HepG2 (cell line): Measurements from ENCODE around the gene CAPN3. TPM values are rescaled to one million over a fixed set of nuclear protein-coding genes. Genes with fewer than 3 reads are reported as not detected.

Experiments
- ATAC-seq: fragments of 200-7000 bp; cut with Tn5 transposase; 3 replicates; pipeline ENCODE4 v1.9.1; 2020; ENCODE audit warnings: mild to moderate bottlenecking, moderate library complexity
- BruUV-seq: library from RNA; stranded (reverse); fragments of 400-500 nt; replicated peaks from 2 replicates; lab custom pipeline; 2021; lab: Mats Ljungman, UMichigan
- CTCF ChIA-PET: fragments of 300-600 bp; formaldehyde crosslinking; extraction: SDS; loops from one replicate; lab custom pipeline; 2021; ENCODE audit warnings: low total read pairs, inconsistent platforms, low intra/inter-chr PET ratio; lab: Yijun Ruan, JAX
- POLR2A ChIA-PET: fragments of 350-600 bp; sonication (Branson Sonifier 250); formaldehyde crosslinking; loops from one replicate; lab custom pipeline; 2020; ENCODE audit warnings: antibody characterized with exemption, inconsistent platforms; lab: Yijun Ruan, JAX
- DNase-seq: peaks from one replicate; pipeline ENCODE4 v3.0.0-alpha.2; 2015; ENCODE audit warnings: low spot score
- FAIRE-seq: peaks from 3 replicates; lab custom pipeline; 2011; peaks lifted over from hg19 to GRCh38; lab: Jason Lieb, UNC
- H2AFZ ChIP-seq: one replicate; pipeline ENCODE4 v1.6.1; 2011; ENCODE audit warnings: low read length, inconsistent platforms
- H3K27ac ChIP-seq: fragments of 300-600 bp; 3 replicates; pipeline ENCODE4 v1.8.0; 2011; ENCODE audit warnings: mixed run types, mild to moderate bottlenecking, mixed read lengths, low read length, inconsistent platforms; ENCODE audit not compliant: insufficient read depth; ENCODE audit errors: extremely low read length
- H3K27me3 ChIP-seq, 2 experiments: fragments of 200-600 bp in 1 of 2; 2 replicates in 1 of 2; 3 replicates in 1 of 2; pipeline versions ENCODE4 v1.6.0 to v1.8.0; 2011; ENCODE audit warnings: low read length in 2 of 2, mild to moderate bottlenecking in 2 of 2, moderate library complexity in 2 of 2, inconsistent platforms in 1 of 2; ENCODE audit not compliant: insufficient read depth in 2 of 2, control insufficient read depth in 1 of 2
- H3K36me3 ChIP-seq, 2 experiments: fragments of 200-600 bp in 1 of 2; replicated peaks in 1 of 2; 2 replicates in 1 of 2; 3 replicates in 1 of 2; pipeline versions ENCODE4 v1.5.1 to v1.8.0; 2011; ENCODE audit warnings: low read length in 2 of 2, inconsistent platforms in 1 of 2; ENCODE audit not compliant: insufficient read depth in 2 of 2, control insufficient read depth in 1 of 2
- H3K4me1 ChIP-seq: 2 replicates; pipeline ENCODE4 v1.5.1; 2012; ENCODE audit warnings: low read length, inconsistent platforms; ENCODE audit not compliant: insufficient read depth
- H3K4me2 ChIP-seq: 2 replicates; pipeline ENCODE4 v1.6.0; 2011; ENCODE audit warnings: low read depth, low read length, inconsistent platforms
- H3K4me3 ChIP-seq, 3 experiments: fragments of 200-600 bp in 1 of 3; sonication (generic), shearing (Covaris generic) in 1 of 3; replicated peaks in 1 of 3; 2 replicates each; pipeline ENCODE4 v1.5.1; 2011 to 2016; ENCODE audit warnings: low read length in 3 of 3, inconsistent platforms in 2 of 3, low read depth in 2 of 3, mild to moderate bottlenecking in 2 of 3, control low read depth in 1 of 3, mixed read lengths in 1 of 3; ENCODE audit not compliant: insufficient read depth in 1 of 3
- H3K79me2 ChIP-seq: one replicate; pipeline ENCODE4 v1.6.1; 2011; ENCODE audit warnings: low read length, inconsistent platforms; ENCODE audit not compliant: insufficient read depth
- H3K9ac ChIP-seq: 2 replicates; pipeline ENCODE4 v1.6.0; 2011; ENCODE audit warnings: mild to moderate bottlenecking, low read depth, low read length, inconsistent platforms; ENCODE audit not compliant: insufficient read depth
- H3K9me3 ChIP-seq: 2 replicates; pipeline ENCODE4 v1.5.1; 2012; ENCODE audit warnings: mild to moderate bottlenecking, low read length
- H4K20me1 ChIP-seq: 2 replicates; pipeline ENCODE4 v1.6.0; 2011; ENCODE audit warnings: inconsistent platforms, mild to moderate bottlenecking, low read length, moderate library complexity; ENCODE audit not compliant: insufficient read depth
- ESRRA ChIP-seq: sonication (generic); formaldehyde crosslinking; IDR thresholded peaks from 2 replicates; pipeline ENCODE4 v1.5.1; 2020; ENCODE audit warnings: mild to moderate bottlenecking, low read depth, missing genetic modification reagents
- GPN1 ChIP-seq: sonication (generic); formaldehyde crosslinking; IDR thresholded peaks from 2 replicates; pipeline ENCODE4 v1.5.1; 2020; ENCODE audit warnings: missing genetic modification reagents, borderline replicate concordance
- HMGA1 ChIP-seq: sonication (generic); formaldehyde crosslinking; conservative IDR thresholded peaks from 2 replicates; pipeline ENCODE4 v1.4.0; 2020; ENCODE audit warnings: missing genetic modification reagents
- KMT2B ChIP-seq: IDR thresholded peaks from 2 replicates; pipeline ENCODE4 v1.6.1; 2016; ENCODE audit warnings: missing genetic modification reagents, missing compliant biosample characterization
- MEF2D ChIP-seq: sonication (generic); formaldehyde crosslinking; IDR thresholded peaks from 2 replicates; pipeline ENCODE4 v1.5.1; 2020; ENCODE audit warnings: mild to moderate bottlenecking, missing genetic modification reagents
- NONO ChIP-seq, 2 experiments: fragments of 450-650 bp in 1 of 2; sonication (generic) in 1 of 2; formaldehyde crosslinking in 1 of 2; IDR thresholded peaks in 1 of 2; conservative IDR thresholded peaks in 1 of 2; 2 replicates each; pipeline versions ENCODE4 v1.6.1 to v1.8.0; 2017 to 2022; ENCODE audit warnings: mild to moderate bottlenecking in 1 of 2, missing genetic modification reagents in 1 of 2, moderate library complexity in 1 of 2
- NPAS2 ChIP-seq: sonication (generic); formaldehyde crosslinking; IDR thresholded peaks from 2 replicates; pipeline ENCODE4 v1.8.0; 2022; ENCODE audit warnings: mild to moderate bottlenecking, missing genetic modification reagents, borderline replicate concordance
- POLR2A ChIP-seq, 2 experiments: IDR thresholded peaks; 2 replicates each; pipeline ENCODE4 v1.6.1; 2011; ENCODE audit warnings: low read depth in 2 of 2, low read length in 2 of 2, mild to moderate bottlenecking in 1 of 2, moderate library complexity in 1 of 2; ENCODE audit not compliant: insufficient read depth in 1 of 2
- PRPF4 ChIP-seq: fragments of 200-400 bp; formaldehyde crosslinking; IDR thresholded peaks from 2 replicates; pipeline ENCODE4 v1.6.1; 2016; ENCODE audit warnings: low read length, low read depth; ENCODE audit not compliant: poor library complexity, severe bottlenecking
- STAT5B ChIP-seq: sonication (generic); formaldehyde crosslinking; IDR thresholded peaks from 2 replicates; pipeline ENCODE4 v1.4.0; 2020; ENCODE audit warnings: missing genetic modification reagents
- ZBTB3 ChIP-seq: sonication (generic); formaldehyde crosslinking; IDR thresholded peaks from 2 replicates; pipeline ENCODE4 v1.4.0; 2020; ENCODE audit warnings: low read depth, mild to moderate bottlenecking, moderate library complexity, missing genetic modification reagents, borderline replicate concordance
- ZNF34 ChIP-seq: sonication (generic); formaldehyde crosslinking; IDR thresholded peaks from 2 replicates; pipeline ENCODE4 v1.4.0; 2020; ENCODE audit warnings: mild to moderate bottlenecking, missing genetic modification reagents, borderline replicate concordance
- ZNF513 ChIP-seq: sonication (generic); formaldehyde crosslinking; conservative IDR thresholded peaks from 2 replicates; pipeline ENCODE4 v1.5.0; 2020; ENCODE audit warnings: missing genetic modification reagents
- ZNF879 ChIP-seq: sonication (generic); formaldehyde crosslinking; IDR thresholded peaks from 2 replicates; pipeline ENCODE4 v1.8.1; 2023; ENCODE audit warnings: missing genetic modification reagents
- in situ Hi-C: cut with HindIII; loops from 2 replicates; pipeline ENCODE4 v1.10.0; 2017; ENCODE audit warnings: low pct_unique_long_range_greater_than_20kb; ENCODE audit not compliant: extremely low pct_ligation_motif_present
- intact Hi-C: fragments of 100-400 bp; cut with micrococcal nuclease; formaldehyde crosslinking; loops from one replicate; pipeline ENCODE4 v1.10.0; 2022; ENCODE audit not compliant: unreplicated experiment
- polyA plus RNA-seq, 8 experiments: library from polyadenylated mRNA; depleted of rRNA in 3 of 8; stranded (reverse) in 7 of 8; unstranded in 1 of 8; fragments of >200 nt; fragmentation: Illumina TruSeq in 4 of 8; extraction: Trizol in 4 of 8; gene quantifications; 2 replicates each; pipeline versions ENCODE4 v1.2.1 to v1.2.3, GENCODE V29; 2011 to 2016; ENCODE audit warnings: low read depth in 4 of 8, missing spikeins in 1 of 8, mixed read lengths in 1 of 8; ENCODE audit not compliant: insufficient read depth in 1 of 8
- total RNA-seq, 5 experiments: library from RNA; depleted of rRNA; stranded (reverse); fragments of >200 nt; fragmentation: Illumina TruSeq; extraction: Trizol; gene quantifications; 2 replicates each; pipeline ENCODE4 v1.2.3, GENCODE V29; 2016; ENCODE audit warnings: low read depth in 1 of 5
- TF ChIP-seq, protein P1 (sequence below): IDR thresholded peaks from 2 replicates; pipeline ENCODE4 v1.6.1; 2016; ENCODE audit warnings: missing compliant biosample characterization, missing genetic modification reagents, borderline replicate concordance

The CAPN3 gene
- total and polyA plus RNA-seq, 2 of the 13 experiments (the other 11 are each of a cell fraction or from before 2014, with no cell fraction given) = 1.3 to 4.6 TPM

DNA sequence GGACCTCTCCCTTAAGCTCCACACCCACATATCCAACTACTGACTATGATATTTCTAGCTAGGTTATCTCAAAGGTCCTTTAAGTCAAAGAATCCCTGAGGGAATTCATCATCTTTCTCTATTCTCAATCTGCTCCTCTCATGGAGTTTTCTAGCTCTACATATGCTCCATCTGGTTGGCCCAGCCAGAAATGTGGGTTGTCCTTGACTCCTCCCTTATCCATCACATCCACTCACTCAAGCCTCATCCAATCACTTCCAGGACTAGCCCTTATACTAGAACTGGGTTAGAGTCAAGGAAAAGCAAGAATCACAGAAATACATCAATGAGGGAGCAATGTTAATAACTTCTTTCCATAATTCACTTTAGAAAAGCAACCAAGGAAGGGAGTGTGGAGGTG is 86.2 kb downstream of the CAPN3 start:
- peaks cover 13 to 62% of the 10 kb centered on the region in 2 experiments for H3K36me3 ChIP-seq
- in situ Hi-C loops (no loop called here), intact Hi-C loops (no loop called here)
- H4K20me1 ChIP-seq = no peaks in the 10 kb centered on the region
- ChIA-PET CTCF (no interaction called here), POLR2A (no interaction called here)
- no peak overlapping the region for H3K4me3 ChIP-seq
- FAIRE-seq (no peak), ATAC-seq (no peak), DNase-seq (no peak)
- no peak overlapping the region for H2AFZ ChIP-seq
- no peak overlapping the region for H3K27ac ChIP-seq
- no TSS peak for BruUV-seq
- no peak overlapping the region for H3K9ac ChIP-seq
- no peak overlapping the region for H3K4me2 ChIP-seq
- no peaks in the 10 kb centered on the region for H3K9me3 ChIP-seq
- no peak for TF ChIP-seq ZNF879 (CRISPR knock-in tag)
- no peak for TF ChIP-seq ZNF34 (CRISPR knock-in tag)
- no peak for TF ChIP-seq ZNF513 (CRISPR knock-in tag)
- TF ChIP-seq HMGA1 = no peak
- TF ChIP-seq NONO (IDR thresholded peaks at IDR 0.05) = no peak
- no peak for TF ChIP-seq NONO (CRISPR knock-in tag; conservative IDR thresholded peaks at IDR 0.05)
- TF ChIP-seq MEF2D (CRISPR knock-in tag) = no peak
- TF ChIP-seq, protein P1, sequence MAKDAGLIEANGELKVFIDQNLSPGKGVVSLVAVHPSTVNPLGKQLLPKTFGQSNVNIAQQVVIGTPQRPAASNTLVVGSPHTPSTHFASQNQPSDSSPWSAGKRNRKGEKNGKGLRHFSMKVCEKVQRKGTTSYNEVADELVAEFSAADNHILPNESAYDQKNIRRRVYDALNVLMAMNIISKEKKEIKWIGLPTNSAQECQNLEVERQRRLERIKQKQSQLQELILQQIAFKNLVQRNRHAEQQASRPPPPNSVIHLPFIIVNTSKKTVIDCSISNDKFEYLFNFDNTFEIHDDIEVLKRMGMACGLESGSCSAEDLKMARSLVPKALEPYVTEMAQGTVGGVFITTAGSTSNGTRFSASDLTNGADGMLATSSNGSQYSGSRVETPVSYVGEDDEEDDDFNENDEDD (CRISPR knock-in tag) = no peak
- no peak for TF ChIP-seq NPAS2
- no peak for TF ChIP-seq STAT5B (CRISPR knock-in tag)
- TF ChIP-seq GPN1 = no peak
- TF ChIP-seq PRPF4 = no peak
- TF ChIP-seq ESRRA (CRISPR knock-in tag) = no peak
- no peak for TF ChIP-seq ZBTB3 (CRISPR knock-in tag)
- TF ChIP-seq POLR2A (IDR thresholded peaks at IDR 0.05; ENCODE audit: insufficient read depth in 1 of 2, low read depth in 2 of 2, low read length in 2 of 2) = no peak
- no peak for TF ChIP-seq KMT2B (CRISPR knock-in tag)
- H3K79me2 ChIP-seq = no peaks in the 10 kb centered on the region
- no peaks in the 10 kb centered on the region for H3K27me3 ChIP-seq
- no peaks in the 10 kb centered on the region for H3K4me1 ChIP-seq
